Stimulated activated CD8-positive, alpha-beta memory T cell treated with anti-CD3 and anti-CD28 coated beads, Interleukin-4, amount 100 ng/mL, for 1 hour (primary cell): ENCODE measurements around the gene CER1.
"Not testable (repeated sequence)": the region's sequence is repeated elsewhere in the genome, so short reads cannot be mapped to it uniquely, and the experiment has no call there.

Source experiments
- DNase-seq, 2 donors: peaks; one replicate each; pipeline ENCODE4 v3.0.0-alpha.2; 2020; ENCODE audit warnings: low read depth in 2 of 2, low spot score in 1 of 2

Gene CER1

GRCh38 chr9:14719231-14719923, 3.2 kb downstream of the CER1 start:
- no peak for DNase-seq

GRCh38 chr9:14715102-14715501, 7.4 kb downstream of the CER1 start:
- no peak for DNase-seq

GRCh38 chr9:14713187-14713767, 9.3 kb downstream of the CER1 start:
- no peak for DNase-seq

- no peak for DNase-seq
Measured at GRCh38 chr9:14710804-14711203, 11.7 kb downstream of the CER1 start.

- DNase-seq, result no peak
Measured at GRCh38 chr9:14706530-14707140, 15.9 kb downstream of the CER1 start.

GRCh38 chr9:14705079-14705478, 17.5 kb downstream of the CER1 start:
- DNase-seq, result no peak

GRCh38 chr9:14704281-14704680, 18.3 kb downstream of the CER1 start:
- DNase-seq, result no peak

GRCh38 chr9:14702200-14702720, 20.3 kb downstream of the CER1 start:
- DNase-seq, result no peak

- DNase-seq, result peak; percentile 7 to 9
Measured at GRCh38 chr9:14693251-14693861, 29.2 kb downstream of the CER1 start, which contains the start of gene ZDHHC21. ZDHHC21 (minus strand) TSS chr9:14693432; CDS start chr9:14674340, 19,092 bp downstream.

- no peak for DNase-seq
Measured at GRCh38 chr9:14692470-14693250, 29.9 kb downstream of the CER1 start.

- DNase-seq, result no peak
Measured at GRCh38 chr9:14690948-14691730, 31.4 kb downstream of the CER1 start.

- no peak for DNase-seq
Measured at GRCh38 chr9:14687042-14687719, 35.4 kb downstream of the CER1 start.

GRCh38 chr9:14686168-14686567, 36.4 kb downstream of the CER1 start:
- DNase-seq, result no peak

- not testable (repeated sequence) for DNase-seq
Measured at GRCh38 chr9:14682616-14683015, 39.9 kb downstream of the CER1 start.

- DNase-seq, result no peak
Measured at GRCh38 chr9:14678776-14679175, 43.8 kb downstream of the CER1 start.

- DNase-seq, result no peak
Measured at GRCh38 chr9:14677872-14678271, 44.7 kb downstream of the CER1 start.

- no peak for DNase-seq
Measured at GRCh38 chr9:14677396-14677795, 45.1 kb downstream of the CER1 start.

- DNase-seq, result no peak
Measured at GRCh38 chr9:14674630-14675029, 47.9 kb downstream of the CER1 start.

GRCh38 chr9:14671377-14671776, 51.2 kb downstream of the CER1 start:
- no peak for DNase-seq

GRCh38 chr9:14670718-14671117, 51.8 kb downstream of the CER1 start:
- no peak for DNase-seq
